AG10803 (cell line): Measurements from ENCODE around the gene SLC5A2.
"Not testable (repeated sequence)": the region's sequence is repeated elsewhere in the genome, so short reads cannot be mapped to it uniquely, and the experiment has no call there.

Experiments
- DNase-seq: peaks from one replicate; pipeline ENCODE4 v3.0.0; 2010; ENCODE audit warnings: low read depth
- H3K4me3 ChIP-seq: 2 replicates; pipeline ENCODE4 v1.5.1; 2011; ENCODE audit warnings: mild to moderate bottlenecking, low read length, control low read depth
- CTCF ChIP-seq: conservative IDR thresholded peaks from 2 replicates; pipeline ENCODE4 v1.5.1; 2011; ENCODE audit warnings: mild to moderate bottlenecking, low read length, control low read depth, inconsistent platforms

The SLC5A2 gene

DNA sequence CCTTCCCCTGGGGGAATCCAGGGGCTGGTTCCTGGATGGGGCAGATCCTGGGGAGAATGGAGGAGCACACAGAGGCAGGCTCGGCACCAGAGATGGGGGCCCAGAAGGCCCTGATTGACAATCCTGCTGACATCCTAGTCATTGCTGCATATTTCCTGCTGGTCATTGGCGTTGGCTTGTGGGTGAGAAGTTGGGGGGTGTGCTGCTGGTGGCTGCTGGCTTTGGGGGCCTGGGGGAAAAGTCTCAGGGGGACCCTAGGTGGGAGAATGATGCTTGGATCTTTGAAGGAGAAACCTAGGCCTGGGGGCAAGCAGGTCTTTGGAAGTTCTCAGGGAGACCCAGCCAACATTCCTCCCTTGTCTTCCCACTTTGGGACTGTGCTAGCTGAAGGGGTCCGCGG lies at the start of gene SLC5A2:
TSS of gene SLC5A2 (plus strand) at position 43 of the 400 bp plus-strand sequence. CDS start at position 57, 14 bp downstream.
- no peak within 1 kb of the TSS for H3K4me3 ChIP-seq
- DNase-seq: no peak
- TF ChIP-seq CTCF: no peak

DNA sequence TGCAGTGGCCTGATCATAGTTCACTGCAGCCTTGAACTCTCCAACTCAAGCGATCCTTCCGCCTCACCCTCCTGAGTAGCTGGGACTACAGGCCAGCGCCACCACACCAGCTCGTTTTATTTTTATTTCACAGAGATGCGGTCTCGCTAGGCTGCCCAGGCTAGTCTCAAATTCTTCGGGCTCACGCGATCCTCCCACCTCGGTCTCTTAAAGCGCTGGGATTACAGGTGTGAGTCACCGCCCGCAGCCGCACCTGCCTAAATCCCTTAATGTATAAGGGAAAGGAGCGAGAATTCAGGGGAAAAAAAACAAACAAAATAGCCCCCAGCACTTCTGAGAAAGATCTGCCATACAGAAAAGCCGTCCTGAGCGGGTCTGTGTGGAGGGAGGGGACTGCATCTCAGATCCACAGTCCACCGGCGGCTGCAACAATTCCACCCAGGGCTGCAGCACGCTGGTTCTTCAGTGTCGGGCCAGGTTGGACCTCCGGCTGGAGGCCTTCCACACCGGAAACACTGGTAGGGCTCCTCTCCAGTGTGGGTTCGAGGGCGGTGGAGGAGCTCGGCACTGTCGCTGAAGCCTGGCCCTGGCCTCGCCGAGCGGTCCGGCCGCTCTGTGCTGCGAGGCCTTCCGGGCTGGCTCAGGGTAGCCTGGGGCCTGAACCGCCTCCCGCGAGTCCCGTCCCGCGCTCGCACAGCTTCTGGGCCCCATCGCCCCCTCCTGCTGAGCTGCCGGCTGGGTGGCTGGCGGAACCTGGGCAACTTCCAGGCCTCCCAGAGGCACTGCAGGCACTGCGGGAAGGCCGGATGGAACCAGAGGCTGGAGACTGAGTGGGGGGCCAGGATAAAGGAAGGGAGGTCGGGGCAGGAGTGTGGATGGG lies 47.3 kb upstream of the SLC5A2 start:
- DNase-seq: no peak
- TF ChIP-seq CTCF: no peak
- H3K4me3 ChIP-seq: no peak overlapping the region

GRCh38 chr16:31436221-31437045 lies 46.5 kb upstream of the SLC5A2 start:
- TF ChIP-seq CTCF: no peak
- DNase-seq: no peak
- H3K4me3 ChIP-seq: no peak overlapping the region

GRCh38 chr16:31438414-31438813 lies 44.5 kb upstream of the SLC5A2 start:
- no peak for DNase-seq
- no peak for TF ChIP-seq CTCF
- H3K4me3 ChIP-seq: no peak overlapping the region

- not testable (repeated sequence) for DNase-seq, H3K4me3 ChIP-seq
These were observed 43.9 kb upstream of the SLC5A2 start for GRCh38 chr16:31439023-31439422.

DNA sequence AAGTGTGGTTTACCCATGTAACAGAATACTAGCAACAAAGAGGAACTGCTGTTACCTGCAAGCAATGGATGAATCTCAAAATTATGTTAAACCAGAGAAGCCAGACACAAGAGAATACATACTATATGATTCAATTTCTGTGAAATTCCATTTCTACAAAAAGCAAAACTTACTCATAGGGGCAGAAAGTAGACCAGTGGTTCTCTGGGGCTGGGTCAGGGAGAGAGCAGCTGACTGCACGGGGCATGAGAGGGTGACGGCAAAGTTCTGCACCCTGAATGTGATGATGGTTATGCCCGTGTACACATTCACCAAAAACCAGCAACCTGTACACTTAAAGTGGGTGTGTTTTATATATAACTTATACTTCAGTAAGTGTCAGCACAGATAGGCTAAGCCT lies 43.4 kb upstream of the SLC5A2 start:
- no peak overlapping the region for H3K4me3 ChIP-seq
- DNase-seq: no peak
- TF ChIP-seq CTCF: no peak

GRCh38 chr16:31440516-31441184 lies 42.3 kb upstream of the SLC5A2 start:
- DNase-seq: peak; percentile 15
- TF ChIP-seq CTCF: no peak
- no peak overlapping the region for H3K4me3 ChIP-seq
